Stomach (tissue), 9 donors: Measurements from ENCODE around the gene PIK3R2. TPM values are rescaled to one million over a fixed set of nuclear protein-coding genes. Genes with fewer than 3 reads are reported as not detected.

ENCODE experiments used
- DNase-seq, 2 donors: peaks; one replicate each; pipeline versions ENCODE4 v3.0.0 to v3.0.0-alpha.2; 2013 to 2019
- H3K27ac ChIP-seq, 5 donors: fragments of 200-600 bp in 4 of 5; sonication (generic) in 4 of 5; one replicate each; pipeline ENCODE4 v1.5.1; 2013 to 2019; ENCODE audit warnings: mild to moderate bottlenecking in 1 of 5, moderate library complexity in 1 of 5
- H3K27me3 ChIP-seq, 3 donors: fragments of 200-600 bp; sonication (generic); one replicate each; pipeline ENCODE4 v1.5.1; 2017 to 2019; ENCODE audit warnings: mixed run types in 1 of 3
- H3K36me3 ChIP-seq, 4 donors: fragments of 200-600 bp; sonication (generic); 1 replicate in 3 of 4; 2 replicates in 1 of 4; pipeline ENCODE4 v1.5.1; 2016 to 2019
- H3K4me1 ChIP-seq, 4 donors: fragments of 200-600 bp; sonication (generic); one replicate each; pipeline ENCODE4 v1.5.1; 2016 to 2019
- H3K4me3 ChIP-seq, 4 donors: fragments of 200-600 bp; sonication (generic) in 3 of 4; one replicate each; pipeline ENCODE4 v1.5.1; 2016 to 2019; ENCODE audit warnings: mild to moderate bottlenecking in 1 of 4
- H3K9me3 ChIP-seq, 4 donors: fragments of 200-600 bp; sonication (generic); one replicate each; pipeline ENCODE4 v1.5.1; 2016 to 2019
- EP300 ChIP-seq: sonication (generic); formaldehyde crosslinking; IDR thresholded peaks from one replicate; pipeline ENCODE4 v1.6.1; 2017; ENCODE audit warnings: antibody characterized with exemption
- POLR2A ChIP-seq, 4 donors: fragments of 450-650 bp; IDR thresholded peaks; one replicate each; pipeline ENCODE4 v1.6.1; 2016; ENCODE audit warnings: antibody characterized with exemption in 4 of 4, control low read depth in 2 of 4, mild to moderate bottlenecking in 1 of 4, moderate library complexity in 1 of 4
- POLR2AphosphoS5 ChIP-seq, 3 donors: sonication (generic); formaldehyde crosslinking; IDR thresholded peaks; one replicate each; pipeline ENCODE4 v1.6.1; 2016; ENCODE audit warnings: antibody characterized with exemption in 3 of 3
- WGBS, 5 donors: extraction: QIAGEN DNeasy Blood & Tissue Kit in 3 of 5; methylation state at CpG; one replicate each; pipeline versions ENCODE4 v1.1.5 to v1.1.7; 2013 to 2018; 5-methylcytosine and 5-hydroxymethylcytosine counted together
- intact Hi-C: fragments of 100-400 bp; cut with DNase I; formaldehyde crosslinking; loops from one replicate; pipeline ENCODE4 v1.15.1; 2023; ENCODE audit warnings: low total_unique reads
- polyA plus RNA-seq, 3 donors: library from polyadenylated mRNA; stranded (reverse); fragments of 200-250 nt; gene quantifications; one replicate each; pipeline ENCODE4 v1.2.3, GENCODE V29; 2013
- total RNA-seq, 5 donors: library from RNA; depleted of rRNA; stranded (reverse); fragments of >200 nt; gene quantifications; one replicate each; pipeline versions ENCODE4 v1.1.0 to v1.2.3, GENCODE V29; 2014 to 2016
- TF ChIP-seq, protein P1 (sequence below), 7 experiments: fragments of 450-650 bp in 4 of 7; fragments of 200-600 bp in 3 of 7; sonication (generic) in 3 of 7; IDR thresholded peaks; one replicate each; pipeline ENCODE4 v1.5.1; 2016 to 2019; ENCODE audit warnings: antibody characterized with exemption in 7 of 7, control low read depth in 2 of 7, mild to moderate bottlenecking in 1 of 7
- donor health status: healthy with polysubstance abuse.
- donor health status: Bipolar disorder and iron deficiency.
- donor health status: healthy.

PIK3R2 gene
- total and polyA plus RNA-seq, 8 donors: 2.0 to 490 (median 10.0) TPM

GRCh38 chr19:18144906-18145305, 8.1 kb upstream of the PIK3R2 start:
- Histone ChIP-seq H3K9me3 (no peaks in the 10 kb centered on the region), H3K4me3 (no peak overlapping the region), H3K27me3 (no peaks in the 10 kb centered on the region), H3K27ac (no peak overlapping the region), H3K36me3 (peaks cover 38 to 96% (median 94%) of the 10 kb centered on the region in 4 donors), H3K4me1 (no peaks in the 10 kb centered on the region)
- no peak for DNase-seq
- TF ChIP-seq EP300 (no peak), POLR2A (IDR thresholded peaks at IDR 0.05) (no peak), POLR2AphosphoS5 (IDR thresholded peaks at IDR 0.05) (no peak)
- TF ChIP-seq, protein P1, sequence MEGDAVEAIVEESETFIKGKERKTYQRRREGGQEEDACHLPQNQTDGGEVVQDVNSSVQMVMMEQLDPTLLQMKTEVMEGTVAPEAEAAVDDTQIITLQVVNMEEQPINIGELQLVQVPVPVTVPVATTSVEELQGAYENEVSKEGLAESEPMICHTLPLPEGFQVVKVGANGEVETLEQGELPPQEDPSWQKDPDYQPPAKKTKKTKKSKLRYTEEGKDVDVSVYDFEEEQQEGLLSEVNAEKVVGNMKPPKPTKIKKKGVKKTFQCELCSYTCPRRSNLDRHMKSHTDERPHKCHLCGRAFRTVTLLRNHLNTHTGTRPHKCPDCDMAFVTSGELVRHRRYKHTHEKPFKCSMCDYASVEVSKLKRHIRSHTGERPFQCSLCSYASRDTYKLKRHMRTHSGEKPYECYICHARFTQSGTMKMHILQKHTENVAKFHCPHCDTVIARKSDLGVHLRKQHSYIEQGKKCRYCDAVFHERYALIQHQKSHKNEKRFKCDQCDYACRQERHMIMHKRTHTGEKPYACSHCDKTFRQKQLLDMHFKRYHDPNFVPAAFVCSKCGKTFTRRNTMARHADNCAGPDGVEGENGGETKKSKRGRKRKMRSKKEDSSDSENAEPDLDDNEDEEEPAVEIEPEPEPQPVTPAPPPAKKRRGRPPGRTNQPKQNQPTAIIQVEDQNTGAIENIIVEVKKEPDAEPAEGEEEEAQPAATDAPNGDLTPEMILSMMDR (IDR thresholded peaks at IDR 0.05): no peak
- intact Hi-C loops: no loop called here
- WGBS, 5 donors: 95 to 98% (median 97%) methylated on average over 25 to 28 of the region's 28 CpGs

DNA sequence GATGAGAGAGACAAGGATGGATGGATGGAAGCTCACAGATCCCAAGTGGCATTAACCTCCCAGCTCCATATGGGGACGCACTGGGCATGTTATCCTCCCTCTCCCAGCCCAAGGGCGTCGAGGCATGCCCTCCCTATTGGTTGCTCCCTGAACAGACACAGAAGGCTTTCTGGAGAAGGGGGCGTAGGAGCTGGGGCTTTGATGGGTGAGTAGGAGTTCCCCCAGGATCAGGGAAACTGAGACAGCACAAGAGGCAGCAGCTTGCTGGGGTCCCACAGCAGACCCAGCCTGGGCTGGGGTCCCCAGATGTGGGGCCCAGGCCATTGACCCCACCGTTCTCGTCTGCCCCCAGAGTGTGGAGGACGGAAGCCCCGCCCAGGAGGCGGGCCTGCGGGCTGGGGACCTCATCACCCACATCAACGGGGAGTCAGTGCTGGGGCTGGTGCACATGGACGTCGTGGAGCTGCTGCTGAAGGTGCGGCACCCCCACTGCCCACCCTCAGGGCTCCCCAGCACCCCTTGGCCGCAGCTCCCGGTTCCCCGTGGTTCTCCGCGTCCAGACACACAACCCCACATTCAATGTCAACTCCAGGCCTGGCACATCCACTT, 7.5 kb upstream of the PIK3R2 start:
- Histone ChIP-seq H3K36me3 (peaks cover 34 to 93% (median 89%) of the 10 kb centered on the region in 4 donors), H3K27ac (no peak overlapping the region), H3K4me1 (no peaks in the 10 kb centered on the region), H3K9me3 (no peaks in the 10 kb centered on the region), H3K27me3 (no peaks in the 10 kb centered on the region), H3K4me3 (no peak overlapping the region)
- DNase-seq: no peak
- WGBS, 5 donors: 94 to 99% (median 96%) methylated on average over 10 to 19 of the region's 19 CpGs
- intact Hi-C loops: no loop called here
- TF ChIP-seq POLR2AphosphoS5 (IDR thresholded peaks at IDR 0.05) (no peak), POLR2A (IDR thresholded peaks at IDR 0.05) (no peak), EP300 (no peak)
- TF ChIP-seq, protein P1 (IDR thresholded peaks at IDR 0.05): no peak

GRCh38 chr19:18147396-18147795, 5.6 kb upstream of the PIK3R2 start:
- Histone ChIP-seq H3K4me1 (peaks cover 8 to 12% (median 12%) of the 10 kb centered on the region in 4 donors), H3K9me3 (no peaks in the 10 kb centered on the region), H3K4me3 (no peak overlapping the region), H3K27me3 (no peaks in the 10 kb centered on the region), H3K36me3 (peaks cover 33 to 77% (median 71%) of the 10 kb centered on the region in 4 donors), H3K27ac (no peak overlapping the region)
- no peak for DNase-seq
- intact Hi-C loops: no loop called here
- TF ChIP-seq EP300 (no peak), POLR2AphosphoS5 (IDR thresholded peaks at IDR 0.05) (no peak), POLR2A (IDR thresholded peaks at IDR 0.05) (no peak)
- TF ChIP-seq, protein P1 (IDR thresholded peaks at IDR 0.05): no peak
- 92 to 95% (median 93%) methylated on average over 11 to 13 of the region's 13 CpGs for WGBS, 5 donors

DNA sequence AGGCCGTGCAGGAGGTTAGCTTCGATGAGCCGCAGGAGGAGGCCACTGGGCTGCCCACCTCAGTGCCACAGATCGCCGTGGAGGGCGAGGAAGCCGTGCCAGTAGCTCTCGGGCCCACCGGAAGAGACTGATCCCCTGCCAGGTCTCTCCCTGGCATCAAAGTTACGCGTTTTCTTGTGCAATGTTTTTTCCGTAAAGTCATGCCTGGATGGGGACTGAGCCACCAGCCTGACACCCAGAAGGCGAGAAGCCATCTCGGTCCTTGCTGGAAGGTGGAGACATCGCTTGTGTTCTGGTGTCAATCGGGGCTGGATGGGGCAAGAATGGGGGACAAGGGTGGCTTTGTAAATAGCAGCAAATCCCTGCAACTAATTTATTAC, 3.4 kb upstream of the PIK3R2 start:
- no peak overlapping the region for H3K27ac ChIP-seq
- WGBS, 5 donors: 87 to 90% (median 88%) methylated on average over 16 of the region's 16 CpGs
- TF ChIP-seq POLR2A (IDR thresholded peaks at IDR 0.05): no peak
- TF ChIP-seq POLR2AphosphoS5 (IDR thresholded peaks at IDR 0.05): no peak
- no peak for TF ChIP-seq EP300
- TF ChIP-seq, protein P1 (IDR thresholded peaks at IDR 0.05): no peak

More for the DNA sequence above, 3.4 kb upstream of the PIK3R2 start:
- H3K27me3 ChIP-seq: no peaks in the 10 kb centered on the region
- no peak for DNase-seq
- no peak overlapping the region for H3K4me3 ChIP-seq
- intact Hi-C loops: no loop called here
- H3K9me3 ChIP-seq: no peaks in the 10 kb centered on the region
- H3K4me1 ChIP-seq: peaks cover 19 to 27% (median 25%) of the 10 kb centered on the region in 4 donors
- H3K36me3 ChIP-seq: peaks cover 15 to 55% (median 49%) of the 10 kb centered on the region in 4 donors
